HAP-1 (cell line): ENCODE data around the gene NT5C2.
"Not testable (repeated sequence)": the region's sequence is repeated elsewhere in the genome, so short reads cannot be mapped to it uniquely, and the experiment has no call there.

Source experiments
- DNase-seq, 2 experiments: peaks; one replicate each; pipeline ENCODE4 v3.0.0-alpha.2; 2016 to 2020; ENCODE audit warnings: low spot score in 2 of 2
- H3K27me3 ChIP-seq: fragments of 250-450 bp; sonication (Bioruptor Pico); 2 replicates; pipeline ENCODE4 v1.5.1; 2020; ENCODE audit warnings: low read depth, mild to moderate bottlenecking, moderate library complexity
- H3K36me3 ChIP-seq: fragments of 250-450 bp; sonication (Bioruptor Pico); replicated peaks from 2 replicates; pipeline ENCODE4 v1.5.1; 2020; ENCODE audit warnings: mild to moderate bottlenecking
- H3K4me1 ChIP-seq: fragments of 250-450 bp; sonication (Bioruptor Pico); 2 replicates; pipeline ENCODE4 v1.5.1; 2020; ENCODE audit warnings: mild to moderate bottlenecking
- H3K4me3 ChIP-seq: fragments of 250-450 bp; sonication (Bioruptor Pico); 2 replicates; pipeline ENCODE4 v1.5.1; 2020; ENCODE audit warnings: mild to moderate bottlenecking, moderate library complexity
- H3K9me3 ChIP-seq: fragments of 250-450 bp; sonication (Bioruptor Pico); 2 replicates; pipeline ENCODE4 v1.5.1; 2020; ENCODE audit warnings: mild to moderate bottlenecking, moderate library complexity
- in situ Hi-C: fragments of 300-500 bp; cut with MboI; formaldehyde crosslinking; loops from 3 replicates; pipeline ENCODE4 v1.14.3; 2020; ENCODE audit warnings: low sequenced_read_pairs, inconsistent platforms, mixed read lengths

NT5C2 gene

GRCh38 chr10:103210262-103210661 is 17.2 kb upstream of the NT5C2 start:
- in situ Hi-C loops, H3K9me3 ChIP-seq, H3K36me3 ChIP-seq, H3K4me3 ChIP-seq, H3K27me3 ChIP-seq, H3K4me1 ChIP-seq, DNase-seq: not testable (repeated sequence)

GRCh38 chr10:103207643-103208042 is 14.6 kb upstream of the NT5C2 start:
- H3K9me3 ChIP-seq, H3K36me3 ChIP-seq, H3K4me3 ChIP-seq, DNase-seq, H3K27me3 ChIP-seq, in situ Hi-C loops: not testable (repeated sequence)
- H3K4me1 ChIP-seq, result peaks cover 12% of the 10 kb centered on the region

GRCh38 chr10:103207141-103207540 is 14.1 kb upstream of the NT5C2 start:
- no peaks in the 10 kb centered on the region for H3K9me3 ChIP-seq
- DNase-seq, result no peak
- H3K4me1 ChIP-seq, result peaks cover 15% of the 10 kb centered on the region
- in situ Hi-C loops, result no loop called here
- no peaks in the 10 kb centered on the region for H3K27me3 ChIP-seq
- no peak overlapping the region for H3K4me3 ChIP-seq
- H3K36me3 ChIP-seq, result no peaks in the 10 kb centered on the region

- H3K9me3 ChIP-seq, H3K27me3 ChIP-seq, H3K4me3 ChIP-seq, H3K36me3 ChIP-seq, in situ Hi-C loops, DNase-seq: not testable (repeated sequence)
- peaks cover 19% of the 10 kb centered on the region for H3K4me1 ChIP-seq
These were observed 13.6 kb upstream of the NT5C2 start for GRCh38 chr10:103206715-103207114.

GRCh38 chr10:103205401-103205800 is 12.3 kb upstream of the NT5C2 start:
- H3K4me3 ChIP-seq, H3K9me3 ChIP-seq, H3K36me3 ChIP-seq, in situ Hi-C loops, DNase-seq, H3K27me3 ChIP-seq: not testable (repeated sequence)
- peaks cover 22% of the 10 kb centered on the region for H3K4me1 ChIP-seq

GRCh38 chr10:103204353-103205255 is 11.5 kb upstream of the NT5C2 start:
- Histone ChIP-seq H3K4me3 (no peak overlapping the region), H3K4me1 (peaks cover 22% of the 10 kb centered on the region), H3K27me3 (no peaks in the 10 kb centered on the region), H3K9me3 (no peaks in the 10 kb centered on the region), H3K36me3 (no peaks in the 10 kb centered on the region)
- DNase-seq, result peak; percentile 59 to 62
- in situ Hi-C loops, result no loop called here

- in situ Hi-C loops, result no loop called here
- Histone ChIP-seq H3K36me3 (no peaks in the 10 kb centered on the region), H3K9me3 (no peaks in the 10 kb centered on the region), H3K4me1 (peaks cover 22% of the 10 kb centered on the region), H3K4me3 (no peak overlapping the region), H3K27me3 (no peaks in the 10 kb centered on the region)
- DNase-seq, result no peak
These were observed 10.4 kb upstream of the NT5C2 start for GRCh38 chr10:103203466-103203865.

- H3K4me3 ChIP-seq, result no peak overlapping the region
- no peak for DNase-seq
- no peaks in the 10 kb centered on the region for H3K27me3 ChIP-seq
- H3K36me3 ChIP-seq, result no peaks in the 10 kb centered on the region
- in situ Hi-C loops, result no loop called here
- no peaks in the 10 kb centered on the region for H3K9me3 ChIP-seq
- H3K4me1 ChIP-seq, result peaks cover 22% of the 10 kb centered on the region
These were observed 9.2 kb upstream of the NT5C2 start for GRCh38 chr10:103202319-103202718.

- Histone ChIP-seq H3K27me3 (no peaks in the 10 kb centered on the region), H3K4me3 (no peak overlapping the region), H3K4me1 (peaks cover 12% of the 10 kb centered on the region), H3K36me3 (no peaks in the 10 kb centered on the region), H3K9me3 (no peaks in the 10 kb centered on the region)
- in situ Hi-C loops, result no loop called here
- no peak for DNase-seq
These were observed 6.4 kb upstream of the NT5C2 start for GRCh38 chr10:103199488-103199887.

- no peaks in the 10 kb centered on the region for H3K36me3 ChIP-seq
- H3K4me3 ChIP-seq, result no peak overlapping the region
- in situ Hi-C loops, result no loop called here
- no peaks in the 10 kb centered on the region for H3K9me3 ChIP-seq
- no peak for DNase-seq
- H3K4me1 ChIP-seq, result peaks cover 14% of the 10 kb centered on the region
- no peaks in the 10 kb centered on the region for H3K27me3 ChIP-seq
These were observed 5.6 kb upstream of the NT5C2 start for GRCh38 chr10:103198648-103199047.

GRCh38 chr10:103197903-103198302 is 4.8 kb upstream of the NT5C2 start:
- H3K27me3 ChIP-seq, result no peaks in the 10 kb centered on the region

GRCh38 chr10:103197174-103197573 is 4.1 kb upstream of the NT5C2 start:
- in situ Hi-C loops, result no loop called here
- Histone ChIP-seq H3K9me3 (no peaks in the 10 kb centered on the region), H3K4me3 (no peak overlapping the region), H3K4me1 (peaks cover 16% of the 10 kb centered on the region), H3K27me3 (no peaks in the 10 kb centered on the region), H3K36me3 (peaks cover 3% of the 10 kb centered on the region; the same call in 1 of the 2 replicates)
- DNase-seq, result no peak

More at GRCh38 chr10:103197903-103198302, 4.8 kb upstream of the NT5C2 start:
- in situ Hi-C loops, result no loop called here
- no peaks in the 10 kb centered on the region for H3K36me3 ChIP-seq
- H3K9me3 ChIP-seq, result no peaks in the 10 kb centered on the region
- peaks cover 19% of the 10 kb centered on the region for H3K4me1 ChIP-seq
- no peak overlapping the region for H3K4me3 ChIP-seq
- no peak for DNase-seq

- no peak for DNase-seq
- H3K36me3 ChIP-seq, result peaks cover 3% of the 10 kb centered on the region; the same call in 1 of the 2 replicates
- in situ Hi-C loops, result no loop called here
- H3K4me1 ChIP-seq, result peaks cover 14% of the 10 kb centered on the region
- H3K27me3 ChIP-seq, result no peaks in the 10 kb centered on the region
- no peaks in the 10 kb centered on the region for H3K9me3 ChIP-seq
- no peak overlapping the region for H3K4me3 ChIP-seq
These were observed 3.4 kb upstream of the NT5C2 start for GRCh38 chr10:103196516-103196915.

GRCh38 chr10:103193820-103194529 is 903 bp upstream of the NT5C2 start:
- Histone ChIP-seq H3K4me3 (no peak overlapping the region; the same call in 1 of the 2 replicates), H3K4me1 (peaks cover 25% of the 10 kb centered on the region), H3K27me3 (no peaks in the 10 kb centered on the region), H3K36me3 (peaks cover 3% of the 10 kb centered on the region; the same call in 1 of the 2 replicates), H3K9me3 (no peaks in the 10 kb centered on the region)
- DNase-seq, result no peak
- in situ Hi-C loops, result no loop called here
